GM18499 (cell line): ENCODE data around the gene MAP3K4.

Experiments
- ATAC-seq: cut with Tn5 transposase; IDR thresholded peaks from one replicate; pipeline ENCODE4 v1.9.1; 2021; ENCODE audit warnings: moderate number of reproducible peaks; ENCODE audit not compliant: insufficient read depth, unreplicated experiment

Gene MAP3K4

DNA sequence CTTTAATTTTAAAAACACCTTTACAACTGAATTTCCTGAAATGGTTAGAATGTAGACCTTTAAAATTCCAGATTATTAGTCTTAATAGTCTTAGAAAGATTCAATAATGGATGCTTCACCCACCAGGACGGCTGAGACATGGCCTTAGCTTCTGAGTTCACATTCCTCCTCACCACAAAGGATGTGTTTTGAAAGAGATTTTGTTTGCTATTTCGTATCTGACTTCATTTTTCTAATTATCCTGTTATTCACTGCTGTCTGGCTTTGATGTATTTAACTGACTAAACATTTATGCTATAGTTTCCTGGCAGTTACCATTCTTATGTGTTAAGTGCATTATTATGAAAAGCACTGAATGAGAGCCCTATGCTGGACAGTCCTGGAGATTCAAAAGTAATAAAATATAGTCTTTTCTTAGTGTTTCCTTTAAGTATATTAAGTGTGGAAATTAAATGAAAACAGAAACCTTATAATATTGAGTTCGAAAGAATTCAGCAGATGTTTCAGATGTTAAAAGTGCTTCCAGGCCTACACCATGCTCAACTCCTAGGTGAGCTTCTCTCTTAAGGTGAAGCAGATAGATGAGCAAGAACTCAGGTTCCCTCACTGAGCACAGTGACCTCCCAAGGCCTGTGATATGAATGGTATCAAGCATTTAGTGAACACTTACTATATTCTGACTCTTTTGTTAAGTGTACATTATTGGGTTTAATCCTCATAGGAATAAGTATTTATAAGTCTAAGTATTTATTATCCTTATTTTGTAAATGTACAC lies 40.3 kb downstream of the MAP3K4 start:
- ATAC-seq, result no peak

DNA sequence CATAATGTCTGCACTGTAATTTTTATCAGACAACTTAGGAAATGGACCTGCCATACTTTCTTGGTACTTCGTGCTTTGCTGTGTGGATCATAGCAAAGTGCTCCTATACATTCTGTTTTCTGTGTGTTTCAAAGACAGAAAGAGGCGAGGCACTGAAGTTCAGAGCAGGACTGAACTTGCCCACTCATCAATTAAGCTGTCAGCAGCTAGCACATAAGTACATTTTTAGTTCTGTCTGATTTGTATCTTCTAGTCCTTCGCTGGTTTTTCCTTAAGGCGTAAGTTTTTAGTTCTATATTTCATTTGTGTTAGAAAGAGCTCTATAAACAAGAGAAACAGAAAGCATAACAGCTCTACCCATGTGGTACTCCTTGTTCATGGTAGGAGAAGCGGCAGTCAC lies 42.1 kb downstream of the MAP3K4 start:
- no peak for ATAC-seq

DNA sequence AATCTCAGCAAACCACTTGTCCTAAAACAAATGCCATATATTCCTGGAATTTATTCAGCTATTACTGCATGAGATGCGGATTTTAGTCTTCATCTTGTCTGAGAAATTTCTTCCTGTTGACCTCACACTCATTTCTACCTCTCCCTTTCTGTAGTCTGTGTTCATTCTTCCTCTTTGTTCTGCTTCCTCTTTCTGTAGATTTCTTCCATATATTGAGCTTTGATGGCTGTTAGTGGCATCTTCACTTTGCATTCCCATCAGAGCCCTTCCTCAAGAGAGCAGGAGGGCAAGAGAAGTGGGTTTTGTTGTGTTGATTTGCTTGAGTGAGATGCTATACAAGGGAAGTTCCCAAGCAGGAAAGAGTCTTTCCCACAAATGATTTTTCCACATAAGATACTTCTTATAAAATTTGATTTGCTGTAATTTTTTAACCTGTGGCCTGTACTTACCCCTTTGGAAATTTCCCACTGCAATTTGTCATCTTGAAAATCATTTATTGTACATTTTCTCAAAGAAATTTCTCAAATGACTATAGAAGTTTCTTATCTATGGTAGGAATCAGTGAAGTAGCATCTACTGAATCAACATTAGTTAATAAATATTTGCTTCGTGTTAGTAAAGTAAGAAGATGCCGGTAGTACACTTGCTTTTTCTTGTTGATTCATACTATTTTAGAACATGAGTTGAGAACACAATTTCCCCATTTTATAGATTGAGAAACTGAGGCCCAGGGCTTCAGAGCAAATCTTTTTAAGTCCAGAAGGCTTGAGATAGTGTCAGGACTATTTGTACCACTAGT lies 43.8 kb downstream of the MAP3K4 start:
- peak; percentile 33 for ATAC-seq

DNA sequence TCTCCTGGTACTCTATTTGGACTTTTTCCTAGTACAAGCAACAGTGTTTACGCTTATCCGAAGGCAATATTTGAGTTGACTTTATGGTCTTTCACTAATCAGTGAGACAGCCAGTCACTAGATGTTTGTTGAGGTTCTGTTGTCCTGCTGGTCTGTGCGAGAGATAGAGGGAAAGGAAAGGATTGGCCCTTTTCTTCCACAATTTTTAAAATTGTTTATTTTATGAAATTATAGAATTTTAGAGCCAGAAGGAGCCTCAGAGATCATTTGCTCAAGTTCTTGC lies 44.4 kb downstream of the MAP3K4 start:
- ATAC-seq, result no peak

DNA sequence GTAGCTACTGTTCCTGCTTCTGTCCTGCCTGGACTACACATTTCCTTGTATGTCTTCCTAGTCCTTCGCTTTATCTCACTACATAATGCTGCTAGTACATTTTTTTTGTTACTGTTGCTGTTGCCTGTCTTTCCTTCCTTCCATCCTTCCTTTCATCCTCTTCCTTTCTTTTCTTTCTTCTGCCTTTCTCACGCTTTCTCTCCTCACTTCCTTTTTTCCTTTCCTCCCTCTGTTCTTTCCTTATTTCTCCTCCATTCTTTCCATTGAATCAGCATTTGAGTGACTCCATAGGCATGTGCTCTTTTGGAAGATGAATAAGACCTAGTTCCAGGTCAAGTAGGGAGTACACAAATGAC lies 46.3 kb downstream of the MAP3K4 start:
- ATAC-seq, result no peak

DNA sequence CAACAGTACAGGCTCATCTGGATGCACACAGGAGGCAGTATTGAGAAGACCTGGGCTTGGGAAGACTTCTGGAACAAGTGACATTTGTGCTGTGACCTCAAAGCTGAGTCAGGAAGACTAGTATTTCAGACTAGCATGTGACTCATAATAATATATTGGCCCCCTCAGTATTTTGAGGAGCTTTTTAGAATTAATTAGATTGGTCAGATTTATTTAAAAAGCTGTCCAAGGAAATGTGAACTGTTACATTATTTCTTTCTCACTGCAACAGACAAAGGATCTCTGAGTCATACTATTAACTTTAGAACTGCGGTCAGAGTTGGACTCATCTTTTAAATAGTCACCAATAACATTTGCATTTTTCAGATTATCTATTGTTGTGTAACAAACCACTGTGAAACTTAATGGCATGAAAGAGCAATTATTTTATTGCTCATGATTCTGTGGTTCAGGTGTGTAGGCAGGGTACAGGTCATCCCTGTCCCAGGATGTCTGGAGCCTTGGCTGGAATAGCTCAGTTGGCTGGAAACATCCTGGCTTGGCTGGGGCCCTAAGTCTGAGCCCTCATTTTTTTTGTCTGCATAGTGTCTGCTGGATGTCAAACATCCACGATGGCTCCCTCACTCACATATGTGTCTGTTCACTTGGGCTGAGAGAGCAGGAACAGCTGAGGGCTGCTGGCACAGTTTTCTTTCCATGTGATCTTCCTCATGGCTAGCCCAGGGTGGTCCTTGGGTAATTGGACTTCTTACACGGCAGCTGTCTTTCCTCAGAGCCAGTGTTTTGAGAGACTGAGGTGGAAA lies 46.9 kb downstream of the MAP3K4 start:
- peak; percentile 88 for ATAC-seq

DNA sequence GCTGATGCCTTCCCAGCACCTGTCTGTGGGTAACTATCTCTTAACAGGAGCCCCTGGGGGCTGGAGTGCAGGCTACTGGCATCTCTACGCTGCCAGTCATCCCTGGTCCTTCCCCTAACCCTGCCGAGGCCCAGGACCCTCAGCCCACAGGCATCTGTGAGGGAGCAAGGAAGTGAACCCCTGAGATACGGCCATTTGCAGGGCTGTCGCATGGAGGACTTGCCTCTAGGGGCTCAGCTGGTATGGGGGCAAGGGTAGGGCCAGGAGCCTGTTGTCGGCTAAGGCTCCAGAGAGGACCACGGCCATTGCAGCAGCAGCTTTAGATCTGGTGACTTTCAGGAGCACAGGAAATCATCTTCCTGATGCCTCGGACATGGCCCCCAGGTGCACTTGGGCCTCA lies 49.7 kb downstream of the MAP3K4 start:
- no peak for ATAC-seq

DNA sequence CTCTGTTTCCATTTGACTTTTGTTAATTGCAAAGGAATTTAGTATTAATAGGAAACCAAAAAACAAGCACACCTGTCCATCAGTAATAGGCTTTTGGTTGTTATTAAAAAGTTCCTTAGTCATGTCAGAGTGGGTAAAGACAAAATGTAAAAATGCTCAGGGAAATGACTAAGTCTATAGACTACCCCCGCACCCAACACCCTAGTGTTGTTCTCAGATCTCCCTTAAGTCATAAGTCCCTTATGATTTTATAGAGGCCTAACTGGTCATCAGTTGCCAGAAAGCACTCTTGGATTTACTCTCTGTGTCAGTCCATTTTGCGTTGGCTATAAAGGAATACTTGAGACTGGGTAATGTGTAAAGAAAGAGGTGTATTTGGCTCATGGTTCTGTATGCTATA lies 52.8 kb downstream of the MAP3K4 start:
- ATAC-seq, result no peak

DNA sequence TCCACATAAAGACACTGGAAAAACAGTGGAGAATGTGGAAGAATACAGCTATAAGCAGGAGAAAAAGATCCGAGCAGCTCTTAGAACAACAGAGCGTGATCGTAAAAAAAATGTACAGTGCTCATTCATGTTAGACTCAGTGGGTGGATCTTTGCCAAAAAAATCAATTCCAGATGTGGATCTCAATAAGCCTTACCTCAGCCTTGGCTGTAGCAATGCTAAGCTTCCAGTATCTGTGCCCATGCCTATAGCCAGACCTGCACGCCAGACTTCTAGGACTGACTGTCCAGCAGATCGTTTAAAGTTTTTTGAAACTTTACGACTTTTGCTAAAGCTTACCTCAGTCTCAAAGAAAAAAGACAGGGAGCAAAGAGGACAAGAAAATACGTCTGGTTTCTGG lies 57.1 kb downstream of the MAP3K4 start:
- no peak for ATAC-seq

DNA sequence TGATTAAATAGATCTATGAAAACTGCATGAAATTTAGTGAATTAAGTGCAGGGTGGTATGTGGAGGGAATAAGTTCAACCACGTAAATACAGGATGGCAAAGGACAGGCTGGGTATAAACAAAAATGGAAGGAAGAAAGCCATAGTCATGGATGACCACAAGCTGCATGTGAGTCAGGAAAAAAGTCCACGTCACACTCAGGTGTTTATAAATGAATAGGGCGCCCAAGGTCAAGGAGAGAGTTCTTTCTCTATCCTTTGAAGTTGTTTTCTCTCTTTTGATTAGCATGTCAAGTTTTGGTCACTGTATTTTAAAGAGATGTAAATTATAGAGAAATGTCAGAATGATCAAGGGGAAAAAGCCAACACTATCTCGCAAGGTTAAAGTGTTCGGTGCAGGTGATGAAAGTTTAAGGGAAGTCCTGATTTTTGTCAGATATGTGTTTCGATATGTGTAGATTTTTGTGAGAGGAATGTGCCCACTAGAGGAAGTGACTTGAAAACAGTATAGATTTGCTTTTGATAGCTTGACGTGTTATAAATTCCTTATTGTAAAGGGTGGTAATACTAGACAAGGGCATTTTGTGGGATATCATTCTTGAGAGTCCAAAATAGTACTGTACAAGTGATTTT lies 58.7 kb downstream of the MAP3K4 start:
- ATAC-seq, result no peak

DNA sequence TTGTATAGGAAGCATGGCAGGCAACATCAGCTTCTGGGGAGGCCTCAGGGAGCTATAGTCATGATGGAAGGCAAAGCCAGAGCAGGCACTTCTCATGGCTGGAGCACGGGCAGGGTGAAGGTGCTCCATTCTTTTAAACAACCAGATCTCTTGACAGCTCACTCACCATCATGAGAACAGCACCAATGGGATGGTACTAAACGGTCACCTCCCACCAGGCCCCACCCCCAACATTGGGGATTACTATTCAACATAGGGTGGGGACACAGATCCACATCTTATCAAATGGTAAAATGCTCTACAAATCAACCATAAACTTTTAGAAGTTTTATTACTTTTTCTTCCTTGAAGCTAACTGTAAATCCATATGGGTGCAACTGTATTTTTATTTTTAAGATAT lies 61.5 kb downstream of the MAP3K4 start:
- ATAC-seq, result no peak

DNA sequence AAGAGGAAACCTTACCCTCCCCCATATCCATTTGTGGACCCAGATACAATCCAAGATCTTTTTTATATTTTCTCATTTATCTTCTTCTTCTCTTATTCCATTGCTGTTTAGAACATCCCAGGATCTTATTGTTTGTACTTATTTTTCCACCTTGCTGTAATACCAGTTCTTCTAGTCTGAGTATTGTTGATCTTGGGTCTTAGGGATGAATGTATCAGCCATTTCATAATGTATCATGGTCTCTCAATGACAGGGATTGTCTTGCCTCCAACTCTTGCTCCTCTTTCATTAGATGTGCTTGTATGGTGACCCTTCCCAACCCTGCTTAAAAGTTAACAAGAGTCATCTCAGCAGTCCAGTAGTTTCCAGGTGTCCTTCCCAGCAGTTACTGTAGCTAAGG lies 63.3 kb downstream of the MAP3K4 start:
- no peak for ATAC-seq

DNA sequence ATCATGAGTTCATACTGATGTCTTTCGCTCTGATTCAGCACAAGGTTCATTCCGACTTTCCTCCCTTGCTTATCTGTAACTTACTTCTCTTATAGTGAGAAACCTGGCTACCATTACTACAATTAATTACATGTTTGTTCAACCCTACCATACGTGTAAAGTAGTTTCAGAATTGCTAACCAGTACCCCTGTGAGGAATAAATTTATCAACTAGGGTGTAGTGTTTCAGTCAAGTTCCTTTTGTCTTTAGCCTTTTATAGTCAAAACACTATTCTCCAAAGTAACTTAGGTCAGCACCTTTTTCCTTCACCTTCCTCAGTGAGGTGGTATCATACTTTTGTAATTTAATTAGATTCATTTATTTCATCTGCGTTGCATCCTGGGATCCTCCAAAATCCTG lies 64.9 kb downstream of the MAP3K4 start:
- ATAC-seq, result peak; percentile 59

DNA sequence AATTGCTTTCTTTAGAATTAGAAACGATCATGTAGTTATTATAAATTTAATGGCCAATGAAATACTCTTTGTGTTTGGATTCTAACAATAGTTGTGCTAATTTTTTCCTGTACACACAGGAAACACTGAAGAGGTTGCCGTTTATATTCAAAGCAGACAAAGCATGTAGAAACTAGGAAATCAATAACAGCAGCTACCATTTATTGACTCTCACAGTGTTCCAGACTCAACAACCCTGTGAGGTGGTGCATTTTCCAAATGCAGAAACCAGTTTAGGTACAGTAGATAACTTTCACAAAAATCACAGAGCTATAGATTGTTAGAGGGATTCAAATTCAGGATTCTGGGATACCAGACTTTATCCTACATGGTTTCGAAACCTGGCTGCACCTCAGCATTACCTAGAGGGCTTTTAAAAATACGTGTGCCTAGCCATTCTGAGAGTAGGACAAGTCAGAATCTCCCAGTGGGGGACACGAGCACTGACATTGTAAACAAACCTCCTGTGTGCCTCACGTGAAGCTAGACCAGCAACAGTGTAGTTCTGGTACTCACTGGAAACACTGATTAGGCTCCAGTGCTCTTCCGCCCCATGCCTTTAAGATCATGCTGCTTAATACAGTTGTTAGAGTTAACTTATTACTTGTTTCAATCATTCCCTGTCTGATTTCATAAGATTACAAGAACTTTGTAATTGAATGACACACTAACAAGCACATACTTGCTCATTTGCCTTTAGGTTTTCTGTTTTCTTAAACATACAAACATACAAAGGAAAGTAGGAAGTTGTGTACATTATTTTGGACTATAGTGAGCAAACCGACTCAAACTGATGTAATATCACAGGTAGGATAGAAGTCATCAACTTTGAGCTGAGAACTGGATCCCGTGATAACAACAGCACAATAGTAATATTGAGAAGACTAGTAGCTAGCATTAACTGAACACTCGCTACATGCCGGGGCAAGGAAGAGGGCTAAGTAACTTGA lies 65.8 kb downstream of the MAP3K4 start:
- no peak for ATAC-seq

DNA sequence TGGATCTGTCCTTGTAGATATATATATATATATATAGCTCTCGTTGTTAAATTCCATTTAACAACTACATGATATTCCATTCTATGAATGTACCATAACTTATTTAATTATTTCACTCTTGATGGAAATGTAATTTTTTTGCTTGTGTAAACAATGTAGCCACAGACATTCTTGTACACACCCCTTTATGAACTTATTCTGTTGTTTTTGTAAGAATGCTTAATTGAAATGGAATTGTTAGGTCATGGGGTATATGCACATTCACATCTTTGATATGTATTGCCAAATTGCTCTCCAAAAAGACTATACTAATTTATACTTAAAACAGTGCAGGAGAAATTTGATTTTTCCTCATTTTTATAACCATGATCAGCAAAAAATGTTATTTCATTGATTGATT lies 67.2 kb downstream of the MAP3K4 start:
- ATAC-seq, result no peak

DNA sequence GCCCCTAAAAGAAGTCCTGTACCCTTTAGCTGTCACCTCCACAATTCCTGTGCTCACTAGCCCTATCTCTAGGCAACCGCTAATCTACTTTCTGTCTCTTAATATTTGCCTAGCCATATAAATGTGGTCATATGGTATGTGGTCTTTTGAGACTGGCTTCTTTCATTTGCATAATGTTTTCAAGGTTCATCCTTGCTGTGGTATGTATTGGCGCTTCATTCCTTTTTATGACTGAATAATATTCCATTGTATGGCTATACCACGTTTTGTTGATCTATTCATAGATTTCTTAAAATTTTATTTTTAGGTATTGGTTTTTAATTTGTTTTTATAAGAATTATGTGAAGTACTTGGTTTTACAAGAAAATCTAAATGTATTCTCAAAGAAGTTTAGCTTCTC lies 70.0 kb downstream of the MAP3K4 start:
- ATAC-seq, result no peak

DNA sequence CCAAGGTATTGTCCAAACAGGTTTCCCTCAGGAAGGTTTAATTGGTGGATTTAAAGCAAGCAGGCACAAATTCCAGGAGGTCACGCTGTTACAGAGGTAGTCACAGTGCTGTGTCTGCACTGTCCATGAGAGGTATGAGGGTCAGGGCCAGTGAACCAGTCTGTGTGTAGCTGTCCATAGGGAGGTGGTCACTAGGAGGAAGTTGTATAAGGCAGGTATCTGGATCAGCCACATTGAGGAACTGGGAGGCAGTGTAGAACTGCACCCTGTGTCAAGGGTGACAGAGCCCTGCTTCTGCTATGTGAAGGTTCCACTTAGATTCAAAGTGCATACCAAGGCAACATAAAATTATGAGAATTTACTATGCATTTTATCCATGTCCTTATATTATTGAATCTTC lies 73.3 kb downstream of the MAP3K4 start:
- no peak for ATAC-seq

DNA sequence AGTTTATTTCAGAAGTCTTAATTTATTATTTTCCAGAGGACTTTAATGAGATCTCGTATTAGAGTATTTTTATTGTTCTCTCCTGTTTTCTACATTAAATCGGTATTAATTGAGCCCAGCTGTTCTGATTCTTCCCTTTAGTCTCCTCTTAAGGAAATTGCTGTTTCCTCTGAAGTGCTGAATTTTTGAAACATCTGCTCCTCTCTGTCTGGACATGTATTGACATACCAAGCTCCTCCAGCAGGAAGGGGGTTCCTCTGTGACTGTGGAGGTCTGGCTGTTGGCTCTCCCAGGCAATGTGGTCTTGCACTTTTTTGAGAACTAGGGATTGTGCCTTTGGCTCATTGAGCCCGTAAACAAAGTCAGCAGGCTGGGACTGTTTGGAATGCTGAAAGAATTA lies 74.9 kb downstream of the MAP3K4 start:
- ATAC-seq, result no peak

DNA sequence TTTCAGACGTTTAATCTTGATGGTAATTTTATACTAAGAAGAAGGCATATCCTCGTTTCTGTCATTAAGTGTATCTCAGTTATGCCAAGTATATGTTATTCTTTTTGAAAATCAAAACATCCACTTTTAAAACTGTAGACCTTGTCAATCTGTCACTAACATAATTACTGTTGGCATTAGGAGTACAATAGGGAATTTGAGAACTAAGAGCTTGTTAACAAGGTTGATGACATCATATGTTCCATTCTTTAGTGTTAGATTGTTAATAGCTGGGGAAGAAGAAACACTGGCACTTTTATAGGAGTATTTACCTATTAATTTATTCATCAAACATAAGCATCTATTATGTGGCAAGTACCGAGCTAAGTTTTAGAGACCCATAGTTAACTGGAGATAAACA lies 76.2 kb downstream of the MAP3K4 start:
- ATAC-seq, result no peak

DNA sequence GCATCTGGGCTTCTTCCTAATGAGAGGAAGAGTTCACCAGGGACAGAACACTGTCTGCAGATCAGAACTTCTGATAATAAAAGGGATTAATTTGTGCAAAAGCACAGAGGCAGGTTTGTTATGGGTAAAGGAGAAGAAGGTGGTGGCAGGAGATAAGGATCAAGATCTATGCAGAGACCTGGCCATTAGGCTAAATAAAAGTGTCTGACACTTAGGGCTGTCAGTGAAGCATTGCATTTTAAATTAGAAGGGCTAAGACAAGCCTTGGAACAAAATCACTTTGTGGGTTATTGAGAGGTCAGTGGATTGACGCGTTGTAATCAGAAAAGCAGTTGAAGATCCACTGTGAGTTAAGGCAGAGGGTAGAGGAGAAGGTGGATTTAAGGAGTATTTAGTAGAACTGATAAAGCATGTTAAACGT lies 76.8 kb downstream of the MAP3K4 start:
- ATAC-seq, result no peak
